Stimulated activated CD8-positive, alpha-beta memory T cell treated with anti-CD3 and anti-CD28 coated beads, Interleukin-2, amount 100 ng/mL, for 48 hours (primary cell): ENCODE data around the gene HPSE.

Experiments used
- DNase-seq, 2 donors: peaks; one replicate each; pipeline ENCODE4 v3.0.0-alpha.2; 2020; ENCODE audit warnings: low read depth in 2 of 2

The HPSE gene

DNA sequence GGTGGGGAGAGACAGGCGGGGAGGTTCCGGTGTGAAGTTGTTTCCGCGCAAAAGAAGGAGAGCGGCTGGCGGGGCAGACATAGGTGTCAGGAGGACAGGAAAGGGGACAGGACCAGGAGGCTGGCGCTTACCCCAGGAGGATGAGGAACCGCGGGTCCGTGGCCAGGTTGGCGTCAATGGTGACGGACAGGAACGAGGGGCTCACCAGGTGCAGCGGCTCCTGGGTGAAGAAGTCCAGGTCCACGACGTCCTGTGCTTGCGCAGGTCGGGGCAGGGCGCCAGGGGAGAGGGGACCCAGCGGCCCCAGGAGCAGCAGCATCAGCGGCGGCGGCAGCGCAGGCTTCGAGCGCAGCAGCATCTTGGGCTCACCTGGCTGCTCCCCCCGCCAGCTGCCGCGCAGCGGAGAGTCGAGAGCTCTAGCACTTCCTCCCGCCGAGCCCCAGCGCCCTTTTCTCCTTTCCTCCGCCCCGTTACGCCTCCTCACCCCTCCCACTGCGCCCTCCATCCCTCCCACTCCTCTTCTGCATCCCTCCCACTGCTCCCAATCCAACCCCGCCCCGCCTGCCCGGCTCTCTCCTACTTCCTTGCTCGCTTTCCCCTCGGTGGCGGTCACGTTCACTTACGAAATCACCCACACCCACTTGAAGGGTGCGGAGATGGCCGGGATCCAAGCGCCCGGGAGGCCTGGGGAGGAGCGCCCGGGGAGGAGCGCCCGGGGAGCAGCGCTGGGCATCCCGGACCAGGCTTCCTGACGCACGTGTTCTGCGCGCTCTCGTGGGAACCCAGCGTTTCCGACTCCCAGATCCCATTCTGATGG lies at the start of gene HPSE:
HPSE (minus strand) TSS at position 424 of the 817 bp plus-strand sequence; CDS start at position 358, 66 bp downstream.
- peak; percentile 39 to 42 for DNase-seq

DNA sequence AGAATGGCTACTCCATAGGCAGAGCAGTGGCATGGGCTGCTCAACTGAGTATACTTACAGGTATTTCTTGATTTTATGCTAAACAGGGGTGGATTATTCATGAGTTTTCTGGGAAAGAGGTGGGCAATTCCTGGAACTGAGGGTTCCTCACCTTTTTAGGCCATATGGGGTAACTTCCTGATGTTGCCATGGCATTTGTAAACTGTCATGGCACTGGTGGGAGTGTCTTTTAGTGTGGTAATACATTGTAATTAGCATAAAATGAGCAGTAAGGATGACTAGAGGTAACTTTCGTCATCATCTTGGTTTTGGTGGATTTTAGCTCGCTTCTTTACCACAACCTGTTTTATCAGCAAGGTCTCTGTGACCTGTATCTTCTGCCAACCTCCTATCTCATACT lies 48.2 kb upstream of the HPSE start:
- no peak for DNase-seq

DNA sequence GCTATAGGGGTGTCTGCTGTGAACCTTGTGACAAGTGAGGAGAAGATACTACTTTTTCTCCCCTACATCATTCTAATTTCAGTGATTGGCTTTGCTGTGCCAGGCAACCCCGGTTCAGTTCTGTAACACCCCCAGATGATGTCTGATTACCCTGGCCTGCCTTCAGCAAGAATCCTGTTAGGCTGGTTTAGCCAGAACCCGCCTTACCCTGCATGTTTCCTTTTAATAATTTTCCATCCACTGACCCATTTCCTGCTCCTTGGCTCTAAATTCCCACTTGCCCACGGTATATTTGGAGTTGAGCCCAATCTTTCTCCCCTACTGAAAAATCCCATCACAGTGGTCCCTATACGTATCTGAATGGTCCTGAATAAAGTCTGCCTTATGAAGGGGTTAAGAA lies 46.5 kb upstream of the HPSE start:
- DNase-seq = no peak

DNA sequence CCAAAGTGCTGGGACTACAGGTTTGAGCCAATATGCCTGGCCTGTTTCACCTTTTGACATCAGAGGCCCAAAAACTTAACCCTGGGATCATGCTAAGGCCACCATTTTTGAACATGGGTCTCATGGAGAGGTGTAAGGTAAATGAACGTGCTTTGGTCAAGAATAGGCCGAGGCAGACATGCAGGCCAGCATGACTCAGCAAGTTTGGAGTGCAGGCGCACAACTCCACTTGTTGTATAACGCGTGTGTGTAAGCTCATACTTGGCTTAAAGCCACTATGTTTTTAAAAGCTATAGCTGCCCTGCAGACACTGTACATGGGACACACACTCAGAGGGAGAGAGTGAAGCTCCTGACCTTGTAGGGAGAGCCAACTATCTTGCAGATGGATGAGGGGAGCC lies 43.8 kb upstream of the HPSE start:
- DNase-seq = no peak

DNA sequence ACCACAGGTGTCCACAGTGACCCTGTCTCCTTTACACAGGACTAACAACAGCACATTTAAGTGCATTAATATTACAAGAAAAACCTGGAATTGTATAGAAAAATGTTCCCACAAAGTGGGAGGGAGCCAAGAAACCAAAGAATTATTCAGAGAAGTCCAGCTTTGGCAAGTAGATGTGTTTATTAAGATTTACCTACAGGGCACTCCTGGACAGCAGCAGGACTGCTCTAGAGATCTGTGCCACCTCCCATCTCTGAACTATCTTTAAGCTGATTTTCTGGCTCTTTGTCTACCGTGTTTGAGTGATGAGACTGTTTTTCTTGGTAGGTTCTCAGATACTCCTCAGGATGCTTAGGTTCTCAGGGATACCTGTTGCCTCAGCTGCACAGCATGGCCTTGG lies 38.3 kb upstream of the HPSE start:
- no peak for DNase-seq

DNA sequence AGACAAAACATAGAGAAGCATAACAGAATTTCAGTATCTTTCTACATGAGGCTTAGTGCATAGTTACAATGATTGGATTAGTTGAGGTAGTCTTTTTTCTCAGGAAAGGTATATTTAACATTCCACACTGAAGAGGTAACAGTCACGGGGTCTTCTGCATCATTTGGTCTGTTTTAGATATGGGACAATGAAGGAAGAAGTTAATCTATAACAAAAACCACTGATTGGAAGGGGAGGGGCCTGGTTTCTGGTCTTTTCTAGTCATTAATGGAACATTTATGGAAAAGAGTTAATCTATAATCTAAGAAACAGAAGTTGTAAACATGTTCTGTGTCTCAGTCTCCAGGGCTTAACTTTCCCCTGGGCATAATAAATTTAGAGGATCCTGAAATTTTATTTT lies 37.3 kb upstream of the HPSE start:
- no peak for DNase-seq

DNA sequence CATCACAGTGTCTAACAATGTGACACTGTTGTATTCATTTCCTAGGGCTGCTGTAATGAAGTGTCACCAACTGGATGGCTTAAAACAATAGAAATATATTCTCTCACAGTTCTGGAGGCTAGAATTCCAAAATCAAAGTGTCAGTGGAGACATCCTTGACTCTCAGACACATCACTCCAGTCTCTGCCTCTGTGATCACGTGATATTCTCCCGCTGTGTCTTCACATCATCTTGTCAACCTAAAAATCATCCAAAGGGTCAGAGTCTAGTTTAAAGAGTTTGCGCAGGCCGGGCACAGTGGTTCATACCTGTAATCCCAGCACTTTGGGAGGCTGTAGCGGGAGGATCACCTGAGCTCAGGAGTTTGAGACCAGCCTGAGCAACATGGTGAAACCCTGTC lies 36.6 kb upstream of the HPSE start:
- no peak for DNase-seq

DNA sequence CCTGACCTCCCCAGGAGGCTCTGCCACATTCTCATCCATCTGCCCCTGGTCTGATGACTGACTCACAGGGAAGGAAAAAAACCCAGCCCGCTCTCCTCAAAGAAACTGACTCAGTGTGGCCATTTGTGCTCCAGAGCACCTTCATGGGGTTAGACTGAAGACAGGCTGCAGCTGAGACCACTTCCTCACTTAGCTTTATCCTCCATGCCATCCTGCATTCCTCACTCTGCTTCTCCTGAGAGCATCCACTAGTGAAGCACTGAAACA lies 35.9 kb upstream of the HPSE start:
- no peak for DNase-seq

DNA sequence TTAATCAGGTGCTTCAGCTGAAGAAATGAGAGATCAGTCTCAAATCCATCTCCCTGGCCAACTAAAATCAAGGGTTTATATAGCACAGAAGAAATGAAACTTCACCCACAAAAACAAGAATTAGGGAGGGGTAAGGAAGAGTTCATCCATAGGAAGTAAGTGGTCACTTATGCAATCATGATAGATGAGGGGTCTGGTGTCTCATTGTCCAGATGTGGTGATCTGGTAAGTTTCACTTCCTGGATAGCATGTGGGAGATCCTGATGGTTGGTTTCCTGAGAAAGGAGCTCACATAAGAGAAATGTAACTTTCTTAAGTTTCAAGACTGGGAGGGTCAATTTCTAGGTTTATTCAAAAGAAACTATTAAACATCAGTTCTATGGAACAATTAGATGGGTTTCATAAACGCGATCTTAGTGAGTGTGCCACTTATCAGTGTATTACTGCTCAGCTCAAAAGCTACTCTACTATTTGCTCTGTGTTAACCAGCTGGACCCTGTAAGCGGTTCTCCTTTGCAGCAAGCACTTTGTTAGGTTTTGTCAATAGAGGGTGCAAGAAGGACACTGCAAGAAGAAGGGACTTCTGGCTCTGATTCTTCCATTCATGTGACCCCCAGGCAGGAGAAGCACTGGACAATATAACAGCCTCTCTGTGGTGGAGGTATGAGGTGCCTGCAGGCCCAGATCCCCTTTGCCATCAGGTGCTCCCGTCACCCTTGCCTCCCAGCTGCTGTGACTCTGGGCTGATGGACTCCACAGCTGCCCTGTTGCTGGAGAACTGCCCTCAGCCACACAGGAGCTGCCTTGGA lies 35.4 kb upstream of the HPSE start:
- no peak for DNase-seq

DNA sequence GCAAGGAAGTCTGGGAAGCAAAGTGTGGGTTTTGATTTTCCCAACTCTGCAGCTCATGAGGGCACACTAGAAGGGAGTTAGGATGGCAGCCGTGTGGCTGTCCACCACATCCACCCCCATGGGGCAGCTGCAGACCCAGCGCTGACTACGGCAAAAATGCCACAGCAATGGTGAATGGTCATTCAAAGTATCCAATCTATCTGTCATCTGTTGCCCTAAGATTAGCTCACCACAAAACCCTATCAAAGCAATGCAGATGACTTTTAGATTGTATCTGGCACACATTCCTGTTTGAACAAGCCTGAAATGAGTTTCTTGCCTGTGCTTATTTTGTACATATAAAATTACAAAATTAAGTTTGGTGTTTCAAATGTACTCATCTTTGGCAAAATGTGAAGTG lies 29.7 kb upstream of the HPSE start:
- no peak for DNase-seq

DNA sequence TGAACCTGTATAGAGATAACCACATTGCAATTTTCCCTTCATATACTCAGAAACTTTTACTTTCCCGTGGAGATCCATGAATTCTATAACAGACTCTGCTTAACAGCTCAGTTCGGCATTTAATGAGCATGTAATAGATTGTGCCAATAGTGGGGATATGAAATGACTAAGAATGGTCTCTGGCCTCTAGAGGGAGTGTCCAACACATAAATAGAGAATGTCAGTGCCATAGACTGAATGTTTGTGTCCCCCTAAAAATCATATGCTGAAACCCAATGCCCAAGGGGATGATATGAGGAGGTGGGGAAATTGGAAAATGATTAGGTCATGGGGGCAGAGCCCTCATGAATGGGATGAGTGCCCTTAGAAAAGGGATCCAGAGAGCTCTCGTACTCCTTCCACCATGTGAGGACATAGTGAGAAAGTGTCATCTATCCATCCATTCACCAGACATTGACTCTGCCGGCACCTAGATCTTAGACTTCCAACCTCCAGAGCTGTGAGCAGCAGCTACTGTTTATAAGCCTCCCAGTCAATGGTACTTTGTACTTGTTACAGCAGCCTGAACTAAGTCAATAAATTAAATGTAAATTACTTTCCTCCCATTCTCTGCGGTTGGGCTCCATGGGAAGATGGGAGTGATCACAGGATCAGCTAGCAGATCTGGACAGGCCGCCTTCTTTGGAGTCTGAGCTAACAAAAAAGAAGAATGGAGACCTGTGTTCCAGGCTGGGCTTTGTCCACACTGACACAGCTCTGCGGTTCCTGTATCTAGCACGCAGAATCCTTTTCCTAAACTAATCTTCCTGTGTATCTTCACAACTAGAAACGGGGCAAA lies 28.1 kb upstream of the HPSE start:
- no peak for DNase-seq

DNA sequence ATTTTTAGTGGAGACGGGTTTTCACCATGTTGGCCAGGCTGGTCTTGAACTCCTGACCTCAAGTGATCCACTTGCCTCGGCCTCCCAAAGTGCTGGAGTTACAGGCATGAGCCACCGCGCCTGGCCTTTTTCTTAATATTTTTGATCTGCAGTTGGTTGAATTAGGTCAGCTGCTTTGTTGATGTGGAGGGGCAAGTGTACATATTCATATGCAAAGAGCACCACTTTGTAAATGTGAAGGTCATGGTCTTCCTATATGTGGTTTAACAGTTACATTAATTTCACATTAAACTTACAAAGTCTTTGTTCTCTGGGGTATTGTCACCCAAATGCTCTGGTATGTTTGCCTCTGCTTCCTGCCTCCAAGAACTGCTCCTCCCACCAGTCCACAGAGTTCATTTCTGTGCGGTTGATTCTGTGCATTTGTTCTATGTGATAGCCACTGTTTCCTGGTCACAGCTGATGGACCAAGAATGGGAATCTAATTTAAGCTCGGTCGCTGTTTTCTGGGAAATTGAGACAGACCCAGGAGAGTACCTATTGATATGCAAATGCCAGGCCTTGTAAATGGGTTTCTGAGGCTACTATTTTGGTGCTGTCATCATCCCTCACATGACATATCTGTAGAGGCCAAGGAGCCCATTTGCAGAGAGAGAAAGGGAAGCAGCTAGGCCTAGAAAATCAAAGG lies 26.9 kb upstream of the HPSE start:
- DNase-seq = no peak

DNA sequence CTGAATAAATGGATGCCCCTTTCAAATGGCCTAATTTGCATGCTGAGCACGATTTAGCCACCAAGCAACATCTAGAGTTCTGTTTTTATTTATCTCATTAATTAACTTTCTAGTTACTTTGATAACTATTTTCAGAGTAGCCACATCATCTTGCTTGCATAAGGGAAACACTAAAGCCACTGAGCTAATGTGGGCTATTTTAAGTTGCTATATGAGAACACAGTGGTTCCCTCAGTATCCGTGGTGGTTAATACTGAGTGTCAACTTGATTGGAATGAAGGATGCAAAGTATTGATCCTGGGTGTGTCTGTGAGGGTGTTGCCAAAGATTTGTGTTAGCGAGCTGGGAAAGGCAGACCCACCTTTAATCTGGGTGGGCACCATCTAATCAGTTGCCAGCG lies 25.4 kb upstream of the HPSE start:
- no peak for DNase-seq

DNA sequence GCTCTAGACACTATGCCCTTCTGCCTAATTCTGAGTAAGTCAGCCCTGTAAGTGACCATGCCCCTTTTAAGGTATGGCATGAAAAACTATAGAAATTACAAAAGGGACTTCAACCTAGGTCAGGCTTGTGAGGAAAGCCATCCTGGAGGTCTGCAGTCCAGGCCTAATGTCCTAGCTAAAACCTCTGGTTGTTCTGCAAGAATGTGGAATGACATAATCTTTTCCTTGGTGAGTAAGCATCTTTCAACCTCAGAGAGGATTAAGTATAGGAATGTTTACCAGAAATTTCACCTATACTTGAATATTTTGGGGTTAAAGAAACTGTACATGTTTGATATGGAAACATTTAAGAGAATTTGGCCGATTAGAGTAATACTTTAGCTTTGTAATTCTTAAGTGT lies 23.8 kb upstream of the HPSE start:
- no peak for DNase-seq

DNA sequence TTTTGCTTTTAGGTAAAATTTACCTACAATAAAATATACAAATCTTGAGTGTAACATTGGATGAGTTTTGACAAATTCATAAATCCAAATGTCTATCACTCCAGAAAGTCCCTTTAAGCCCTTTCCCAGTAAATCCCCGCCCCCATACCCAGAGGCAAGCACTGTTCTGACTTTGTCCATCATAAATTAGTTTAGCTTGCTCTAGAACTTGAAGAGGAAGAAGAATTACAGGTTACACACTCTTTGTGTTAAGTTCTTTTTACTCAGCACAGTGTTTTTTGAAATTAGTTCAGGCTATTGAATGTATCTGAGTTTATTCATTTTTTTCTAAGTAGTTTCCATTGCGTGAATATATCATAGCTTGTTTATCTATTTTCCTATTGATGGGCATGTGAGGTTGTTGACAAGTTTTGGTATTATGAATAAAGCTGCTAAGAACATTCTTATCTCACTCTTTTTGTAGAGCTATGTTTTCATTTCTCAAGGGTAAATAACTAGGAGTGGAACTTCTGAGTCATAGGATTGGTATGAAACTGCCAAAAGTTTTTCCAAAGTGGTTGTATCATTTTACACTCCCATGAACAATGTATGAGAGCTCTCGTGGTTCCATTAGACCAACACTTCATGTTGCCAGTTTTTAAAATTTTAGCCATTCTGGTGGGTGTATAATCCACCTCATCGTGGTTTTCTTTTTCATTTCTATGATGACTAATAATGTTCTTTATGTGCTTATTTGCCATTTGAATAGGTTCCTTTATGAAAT lies 22.4 kb upstream of the HPSE start:
- DNase-seq = no peak

DNA sequence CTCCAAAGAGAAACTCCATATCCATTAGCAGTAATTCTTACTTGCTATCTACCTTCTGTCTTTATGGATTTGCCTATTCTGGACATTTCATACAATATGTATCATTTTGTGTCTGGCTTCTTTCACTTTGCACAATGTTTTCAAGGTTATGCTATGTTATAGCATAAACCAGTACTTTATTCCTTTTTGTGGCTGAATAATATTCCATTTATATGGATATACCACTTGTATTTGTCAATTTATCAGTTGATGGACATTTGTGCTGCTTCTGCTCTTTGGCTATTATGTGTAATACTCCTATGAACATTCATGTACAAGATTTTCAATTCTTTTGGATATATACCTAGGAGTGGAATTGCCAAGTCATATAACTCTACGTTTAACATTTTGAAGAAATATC lies 18.9 kb upstream of the HPSE start:
- no peak for DNase-seq

DNA sequence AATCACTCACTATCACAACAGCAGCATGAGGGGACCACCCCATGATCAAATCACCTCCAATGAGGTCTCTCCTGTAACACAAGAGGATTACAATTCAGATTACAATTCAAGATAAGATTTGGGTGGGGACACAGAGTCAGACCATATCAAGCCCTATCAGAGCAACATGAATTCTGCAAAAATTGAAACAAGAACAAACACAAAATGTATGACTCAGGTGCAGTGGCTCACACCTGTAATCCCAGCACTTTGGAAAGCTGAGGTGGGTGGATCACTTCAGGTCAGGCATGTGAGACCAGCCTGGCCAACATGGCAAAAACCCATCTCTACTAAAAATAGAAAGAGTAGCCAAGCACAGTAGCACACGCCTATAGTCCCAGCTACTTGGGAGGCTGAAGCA lies 13.4 kb upstream of the HPSE start:
- DNase-seq = no peak

DNA sequence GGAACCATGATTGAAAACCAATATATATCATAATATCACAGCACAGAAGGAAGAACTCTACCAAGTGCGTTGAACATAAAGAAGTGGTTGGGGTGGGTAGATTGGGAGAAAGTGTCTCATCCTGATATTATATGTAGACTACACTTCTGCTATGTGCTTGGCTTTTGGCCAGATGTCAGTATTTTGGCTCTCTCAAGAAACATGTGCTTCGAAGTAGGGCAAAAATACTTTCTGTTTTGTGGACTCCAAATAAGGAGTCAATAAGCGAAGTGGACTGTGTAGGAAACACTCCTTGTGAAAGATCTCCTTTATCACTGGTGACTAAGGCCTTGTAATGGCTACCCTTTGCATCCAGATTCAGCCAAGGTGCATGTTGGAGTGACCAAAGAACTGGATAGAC lies 7.8 kb upstream of the HPSE start:
- no peak for DNase-seq

DNA sequence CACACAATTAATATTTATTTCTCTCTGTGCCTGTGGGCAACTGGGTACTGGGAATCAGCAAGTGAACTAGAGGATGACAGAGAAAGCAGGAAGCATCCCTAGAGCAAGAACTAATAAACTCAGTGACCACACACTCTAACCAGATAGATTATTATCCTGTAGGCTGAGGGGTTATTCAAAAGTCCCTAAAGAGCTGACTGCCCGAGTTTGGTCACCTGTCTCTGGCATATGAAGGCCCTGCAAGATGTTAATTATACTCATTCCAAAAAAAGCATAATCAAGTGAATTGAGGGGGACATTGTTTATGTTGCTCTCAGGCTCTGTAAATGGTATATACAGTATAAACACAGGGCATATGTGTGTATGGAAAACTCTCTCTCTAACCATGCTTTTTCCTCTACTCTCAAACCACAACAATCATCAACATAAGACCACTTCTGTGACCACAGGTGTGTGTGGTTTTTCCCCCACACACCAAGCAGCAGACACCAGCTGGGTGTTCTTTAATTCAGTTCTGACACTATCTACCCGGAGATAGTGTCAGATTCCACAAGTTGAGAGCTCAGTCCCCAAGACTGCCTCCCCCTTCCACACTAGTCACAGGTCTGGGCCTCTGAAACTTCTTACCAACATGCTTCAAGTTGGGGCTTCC lies 6.2 kb upstream of the HPSE start:
- peak; percentile 14 to 17 for DNase-seq

DNA sequence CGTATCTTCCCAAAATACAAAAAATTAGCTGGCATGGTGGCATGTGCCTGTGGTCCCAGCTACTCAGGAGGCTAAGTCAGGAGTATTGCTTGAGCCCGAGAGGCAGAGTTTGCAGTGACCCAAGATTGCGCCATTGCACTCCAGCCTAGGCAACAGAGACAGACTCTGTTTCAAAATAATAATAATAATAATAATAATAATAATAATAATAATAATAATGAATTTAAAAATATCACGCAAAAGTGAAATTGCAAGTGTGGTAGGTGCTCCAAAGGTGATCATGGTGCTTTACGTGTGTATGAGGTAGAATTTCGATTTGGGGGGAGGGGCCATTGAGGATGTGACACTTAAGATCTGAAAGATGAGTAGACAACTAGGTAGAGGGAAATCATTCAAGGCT lies 4.9 kb upstream of the HPSE start:
- DNase-seq = no peak

DNA sequence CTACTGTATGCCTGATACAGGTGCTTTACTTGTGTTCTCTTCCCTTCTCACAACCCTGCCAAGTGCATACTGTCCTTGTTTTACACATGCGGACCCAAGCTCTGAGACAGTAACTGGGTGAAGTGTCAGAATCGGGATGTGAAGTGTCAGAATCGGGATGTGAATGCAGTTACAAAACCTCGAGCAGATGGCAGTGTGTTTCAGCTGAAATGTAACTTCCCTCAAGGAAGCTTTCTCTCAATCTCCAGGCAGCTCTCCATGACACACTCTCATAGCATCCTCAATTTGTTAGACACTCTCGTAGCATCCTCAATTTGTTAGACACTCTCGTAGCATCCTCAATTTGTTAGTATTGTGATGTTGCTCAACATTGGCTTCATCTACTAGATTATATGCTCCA lies 1.1 kb upstream of the HPSE start:
- DNase-seq = no peak
